GM12878 (cell line): Measurements from ENCODE around the gene FAM47A. TPM values are rescaled to one million over a fixed set of nuclear protein-coding genes. Genes with fewer than 3 reads are reported as not detected.

Source experiments
- ATAC-seq: fragments of 200-7000 bp; cut with Tn5 transposase; 3 replicates; pipeline ENCODE4 v1.9.1; 2020; ENCODE audit warnings: mild to moderate bottlenecking, moderate library complexity
- Bru-seq: library from RNA; stranded (reverse); fragments of 400-500 nt; gene quantifications from one replicate; lab custom pipeline; 2021; lab: Mats Ljungman, UMichigan
- BruChase-seq, 2 experiments: library from RNA; stranded (reverse); fragments of 400-500 nt; gene quantifications; one replicate each; lab custom pipeline; 2021; lab: Mats Ljungman, UMichigan
- BruUV-seq: library from RNA; stranded (reverse); fragments of 400-500 nt; replicated peaks from 2 replicates; lab custom pipeline; 2021; lab: Mats Ljungman, UMichigan
- CTCF ChIA-PET: fragments of 300-600 bp; sonication (Branson Sonifier 250); formaldehyde crosslinking; extraction: SDS; loops from one replicate; lab custom pipeline; 2021; ENCODE audit warnings: inconsistent platforms; lab: Yijun Ruan, JAX
- POLR2A ChIA-PET: fragments of 350-600 bp; formaldehyde crosslinking; extraction: SDS; loops from one replicate; lab custom pipeline; 2021; ENCODE audit warnings: inconsistent platforms; lab: Charles Lee
- RAD21 ChIA-PET: fragments of 300-600 bp; sonication (Branson Sonifier 250); formaldehyde crosslinking; loops from one replicate; lab custom pipeline; 2023; ENCODE audit warnings: antibody characterized with exemption; ENCODE audit not compliant: unreplicated experiment; lab: Charles Lee
- SMC1A ChIA-PET: fragments of 300-600 bp; sonication (Branson Sonifier 250); formaldehyde crosslinking; loops from one replicate; lab custom pipeline; 2023; ENCODE audit not compliant: unreplicated experiment, uncharacterized antibody; lab: Charles Lee
- DNase-seq: peaks from one replicate; pipeline ENCODE4 v3.0.0-alpha.2; 2011; ENCODE audit warnings: low read depth, low spot score
- FAIRE-seq: peaks from 3 replicates; lab custom pipeline; 2011; peaks lifted over from hg19 to GRCh38; lab: Jason Lieb, UNC
- H2AFZ ChIP-seq: 2 replicates; pipeline ENCODE4 v1.6.0; 2011; ENCODE audit warnings: low read depth, low read length, control low read depth; ENCODE audit not compliant: control insufficient read depth
- H3K27ac ChIP-seq: 2 replicates; pipeline ENCODE4 v1.5.1; 2011; ENCODE audit warnings: control low read depth; ENCODE audit not compliant: control insufficient read depth, insufficient read depth
- H3K27me3 ChIP-seq, 2 experiments: replicated peaks in 1 of 2; 2 replicates each; pipeline versions ENCODE4 v1.6.0 to v1.6.1; 2011; ENCODE audit warnings: low read length in 1 of 2; ENCODE audit not compliant: control insufficient read depth in 2 of 2, insufficient read depth in 2 of 2
- H3K36me3 ChIP-seq, 2 experiments: 2 replicates each; pipeline ENCODE4 v1.5.1; 2011; ENCODE audit warnings: low read length in 1 of 2; ENCODE audit not compliant: control insufficient read depth in 2 of 2, insufficient read depth in 2 of 2
- H3K4me1 ChIP-seq: 2 replicates; pipeline ENCODE4 v1.6.1; 2011; ENCODE audit warnings: mild to moderate bottlenecking, low read length, moderate library complexity, mixed read lengths; ENCODE audit not compliant: control insufficient read depth, insufficient read depth
- H3K4me2 ChIP-seq: 2 replicates; pipeline ENCODE4 v1.6.0; 2011; ENCODE audit warnings: control low read depth; ENCODE audit not compliant: control insufficient read depth, insufficient read depth
- H3K4me3 ChIP-seq: fragments of 200-600 bp; sonication (generic); 2 replicates; pipeline ENCODE4 v1.5.1; 2016
- H3K79me2 ChIP-seq: 2 replicates; pipeline ENCODE4 v1.6.0; 2011; ENCODE audit warnings: low read length; ENCODE audit not compliant: control insufficient read depth, insufficient read depth
- H3K9ac ChIP-seq: 2 replicates; pipeline ENCODE4 v1.8.0; 2011; ENCODE audit warnings: low read length, control low read depth, mixed read lengths; ENCODE audit not compliant: control insufficient read depth, insufficient read depth
- H3K9me3 ChIP-seq: replicated peaks from 3 replicates; pipeline ENCODE4 v1.5.1; 2011; ENCODE audit warnings: mild to moderate bottlenecking, low read length; ENCODE audit not compliant: control insufficient read depth, insufficient read depth
- H4K20me1 ChIP-seq: 2 replicates; pipeline ENCODE4 v1.6.0; 2011; ENCODE audit not compliant: control insufficient read depth, insufficient read depth
- BHLHE40 ChIP-seq, 2 experiments: fragments of 450-650 bp in 1 of 2; IDR thresholded peaks; 2 replicates each; pipeline ENCODE4 v1.6.1; 2011 to 2017; ENCODE audit warnings: low read depth in 2 of 2, borderline replicate concordance in 1 of 2, improper control_type of control experiment in 1 of 2, low read length in 1 of 2, mild to moderate bottlenecking in 1 of 2
- EZH2 ChIP-seq: IDR thresholded peaks from 2 replicates; pipeline ENCODE4 v1.6.1; 2012; ENCODE audit warnings: low read depth, mild to moderate bottlenecking, control low read depth, inconsistent platforms, low read length, borderline replicate concordance; ENCODE audit not compliant: control insufficient read depth
- HDGF ChIP-seq: fragments of 450-650 bp; IDR thresholded peaks from 2 replicates; pipeline ENCODE4 v1.6.1; 2016; ENCODE audit warnings: antibody characterized with exemption
- NFYB ChIP-seq: IDR thresholded peaks from 2 replicates; pipeline ENCODE4 v1.6.1; 2011; ENCODE audit warnings: low read depth, mild to moderate bottlenecking, low read length, improper control_type of control experiment, moderate library complexity; ENCODE audit not compliant: insufficient read depth
- NR2C2 ChIP-seq: IDR thresholded peaks from 2 replicates; pipeline ENCODE4 v1.6.1; 2011; ENCODE audit warnings: borderline replicate concordance, low read depth; ENCODE audit not compliant: control insufficient read depth, insufficient read length
- RUNX3 ChIP-seq: IDR thresholded peaks from 2 replicates; pipeline ENCODE4 v1.6.1; 2012; ENCODE audit warnings: low read length, inconsistent platforms
- SPI1 ChIP-seq: IDR thresholded peaks from 2 replicates; pipeline ENCODE4 v1.6.1; 2011; ENCODE audit warnings: low read depth, mild to moderate bottlenecking, low read length, moderate library complexity, borderline replicate concordance; ENCODE audit not compliant: insufficient read depth
- WGBS: methylation state at CpG from one replicate; pipeline ENCODE4 v1.1.6; 2016; ENCODE audit warnings: low lambda C conversion rate; ENCODE audit not compliant: insufficient replicate concordance, insufficient coverage; ENCODE audit errors: missing lambda C conversion rate; 5-methylcytosine and 5-hydroxymethylcytosine counted together
- in situ Hi-C: fragments of 300-500 bp; cut with MboI; formaldehyde crosslinking; loops from 9 replicates; pipeline ENCODE4 v1.14.3; 2018; ENCODE audit warnings: mixed read lengths
- intact Hi-C: fragments of 100-400 bp; cut with micrococcal nuclease; formaldehyde crosslinking; loops from one replicate; pipeline ENCODE4 v1.14.2; 2022; ENCODE audit not compliant: unreplicated experiment
- long read RNA-seq, 2 experiments: library from polyadenylated mRNA; unstranded; transcript quantifications; one replicate each; pipeline ENCODE4 v2.0.0, GENCODE V29; 2019 to 2020
- polyA minus RNA-seq, 3 experiments: library from RNA; depleted of rRNA, polyadenylated mRNA; stranded (reverse); fragments of >200 nt; gene quantifications; 2 replicates each; pipeline ENCODE4 v1.2.3, GENCODE V29; 2011
- polyA plus RNA-seq, 11 experiments: library from polyadenylated mRNA; depleted of rRNA in 4 of 11; unstranded in 6 of 11; stranded (reverse) in 5 of 11; fragments of >200 nt; fragmentation: Nextera tagmentation in 4 of 11; fragmentation: Illumina TruSeq in 1 of 11; extraction: Ambion mirVana in 4 of 11; extraction: Trizol in 1 of 11; gene quantifications; 1 replicate in 1 of 11; 2 replicates in 10 of 11; pipeline versions ENCODE4 v1.2.1 to v1.2.3, GENCODE V29; 2011 to 2016; ENCODE audit warnings: inconsistent platforms in 2 of 11, missing spikeins in 2 of 11, low read depth in 1 of 11
- total RNA-seq, 4 experiments: library from RNA; depleted of rRNA in 3 of 4; stranded (reverse); fragments of >200 nt in 3 of 4; fragmentation: Illumina TruSeq in 1 of 4; extraction: Trizol in 1 of 4; gene quantifications; 2 replicates each; pipeline versions ENCODE4 v1.2.1 to v1.2.3, GENCODE V29; 2013 to 2021
- TF ChIP-seq, protein P1 (sequence below): IDR thresholded peaks from 2 replicates; pipeline ENCODE4 v1.6.1; 2012; ENCODE audit warnings: mild to moderate bottlenecking, low read depth, low read length
- TF ChIP-seq, protein P2 (sequence below): fragments of 450-650 bp; IDR thresholded peaks from 2 replicates; pipeline ENCODE4 v1.6.1; 2017; ENCODE audit warnings: mild to moderate bottlenecking, moderate library complexity

Gene FAM47A
- not detected in 2 replicates for total RNA-seq (2013; cell fraction: nucleolus; rRNA removed)
- total RNA-seq (2014; rRNA removed), result not detected in 2 replicates
- not detected in 2 replicates for total RNA-seq (2014; rRNA removed; fragmentation: Illumina TruSeq; extraction: Trizol)
- not detected in 2 replicates for total RNA-seq (2021)
- polyA plus RNA-seq (2011; ENCODE audit: low read depth), result not detected
- not detected in 2 replicates for polyA plus RNA-seq (2011; rRNA removed)
- polyA plus RNA-seq (2011; cell fraction: cytosol; rRNA removed), result not detected in 2 replicates
- not detected in 2 replicates for polyA plus RNA-seq (2011; cell fraction: nucleus; rRNA removed)
- not detected in 2 replicates for polyA plus RNA-seq (2012)
- not detected in 2 replicates for polyA plus RNA-seq (2014; fragmentation: Illumina TruSeq; extraction: Trizol)
- polyA plus RNA-seq (2014; fragmentation: Nextera tagmentation; extraction: Ambion mirVana), result not detected
- polyA plus RNA-seq (2014; rRNA removed), result not detected in 2 replicates
- polyA plus RNA-seq (2016; fragmentation: Nextera tagmentation; extraction: Ambion mirVana), result not detected
- not detected in 2 replicates for polyA minus RNA-seq (2011; rRNA and poly(A)+ RNA removed)
- not detected in 2 replicates for polyA minus RNA-seq (2011; cell fraction: cytosol; rRNA and poly(A)+ RNA removed)
- not detected in 2 replicates for polyA minus RNA-seq (2011; cell fraction: nucleus; rRNA and poly(A)+ RNA removed)
- Bru-seq, nascent RNA, result not detected
- BruChase-seq, experiment 1, labeled RNA remaining after a 6-hour chase, result not detected
- BruChase-seq, experiment 2, labeled RNA remaining after a 2-hour chase, result not detected
- long read RNA-seq, experiment 1, result 0 reads
- long read RNA-seq, experiment 2, result 0 reads

DNA sequence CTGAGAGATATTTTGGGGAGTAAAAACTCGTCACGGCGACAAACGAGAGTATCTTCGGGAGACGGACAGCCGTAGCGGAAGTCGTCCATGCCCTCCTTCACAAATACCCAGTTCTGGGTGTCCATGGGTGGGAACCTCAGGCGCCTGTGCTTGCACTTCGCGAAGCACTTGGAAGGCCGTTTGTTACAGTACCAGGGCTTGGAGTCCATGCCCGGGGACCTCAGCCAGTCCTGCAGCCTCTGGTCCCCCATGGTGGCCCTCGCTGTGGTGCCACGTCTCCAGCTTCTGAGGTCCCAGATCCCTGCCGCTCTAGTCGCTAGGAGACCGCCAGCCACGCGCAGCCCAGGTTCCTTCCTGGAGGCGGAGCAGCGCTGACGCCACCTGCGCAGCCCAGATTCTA, at the start of gene FAM47A:
TSS of gene FAM47A (minus strand) at position 287 of the 400 bp plus-strand sequence. CDS start at position 251, 36 bp downstream.
- Histone ChIP-seq H3K27ac (no peak within 1 kb of the TSS), H3K36me3 (no peaks in the 10 kb centered on the region), H3K4me2 (no peak within 1 kb of the TSS), H4K20me1 (no peaks in the 10 kb centered on the region), H3K4me3 (no peak within 1 kb of the TSS), H3K9me3 (no peaks in the 10 kb centered on the region), H3K27me3 (no peaks in the 10 kb centered on the region), H3K79me2 (no peaks in the 10 kb centered on the region), H3K9ac (no peak within 1 kb of the TSS), H2AFZ (no peak within 1 kb of the TSS), H3K4me1 (no peaks in the 10 kb centered on the region)
- RAD21 ChIA-PET, result no interaction called here
- DNase-seq, result no peak
- 64% methylated on average over 25 of the region's 25 CpGs for WGBS
- POLR2A ChIA-PET, result no interaction called here
- SMC1A ChIA-PET, result no interaction called here
- FAIRE-seq, result no peak
- no TSS peak for BruUV-seq
- TF ChIP-seq NR2C2 (no peak), HDGF (no peak), NFYB (no peak), SPI1 (no peak), BHLHE40 (IDR thresholded peaks at IDR 0.05; ENCODE audit: borderline replicate concordance in 1 of 2, low read depth in 2 of 2, low read length in 1 of 2) (no peak), EZH2 (no peak), RUNX3 (no peak)
- TF ChIP-seq, protein P1, sequence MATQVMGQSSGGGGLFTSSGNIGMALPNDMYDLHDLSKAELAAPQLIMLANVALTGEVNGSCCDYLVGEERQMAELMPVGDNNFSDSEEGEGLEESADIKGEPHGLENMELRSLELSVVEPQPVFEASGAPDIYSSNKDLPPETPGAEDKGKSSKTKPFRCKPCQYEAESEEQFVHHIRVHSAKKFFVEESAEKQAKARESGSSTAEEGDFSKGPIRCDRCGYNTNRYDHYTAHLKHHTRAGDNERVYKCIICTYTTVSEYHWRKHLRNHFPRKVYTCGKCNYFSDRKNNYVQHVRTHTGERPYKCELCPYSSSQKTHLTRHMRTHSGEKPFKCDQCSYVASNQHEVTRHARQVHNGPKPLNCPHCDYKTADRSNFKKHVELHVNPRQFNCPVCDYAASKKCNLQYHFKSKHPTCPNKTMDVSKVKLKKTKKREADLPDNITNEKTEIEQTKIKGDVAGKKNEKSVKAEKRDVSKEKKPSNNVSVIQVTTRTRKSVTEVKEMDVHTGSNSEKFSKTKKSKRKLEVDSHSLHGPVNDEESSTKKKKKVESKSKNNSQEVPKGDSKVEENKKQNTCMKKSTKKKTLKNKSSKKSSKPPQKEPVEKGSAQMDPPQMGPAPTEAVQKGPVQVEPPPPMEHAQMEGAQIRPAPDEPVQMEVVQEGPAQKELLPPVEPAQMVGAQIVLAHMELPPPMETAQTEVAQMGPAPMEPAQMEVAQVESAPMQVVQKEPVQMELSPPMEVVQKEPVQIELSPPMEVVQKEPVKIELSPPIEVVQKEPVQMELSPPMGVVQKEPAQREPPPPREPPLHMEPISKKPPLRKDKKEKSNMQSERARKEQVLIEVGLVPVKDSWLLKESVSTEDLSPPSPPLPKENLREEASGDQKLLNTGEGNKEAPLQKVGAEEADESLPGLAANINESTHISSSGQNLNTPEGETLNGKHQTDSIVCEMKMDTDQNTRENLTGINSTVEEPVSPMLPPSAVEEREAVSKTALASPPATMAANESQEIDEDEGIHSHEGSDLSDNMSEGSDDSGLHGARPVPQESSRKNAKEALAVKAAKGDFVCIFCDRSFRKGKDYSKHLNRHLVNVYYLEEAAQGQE, result no peak
- TF ChIP-seq, protein P2, sequence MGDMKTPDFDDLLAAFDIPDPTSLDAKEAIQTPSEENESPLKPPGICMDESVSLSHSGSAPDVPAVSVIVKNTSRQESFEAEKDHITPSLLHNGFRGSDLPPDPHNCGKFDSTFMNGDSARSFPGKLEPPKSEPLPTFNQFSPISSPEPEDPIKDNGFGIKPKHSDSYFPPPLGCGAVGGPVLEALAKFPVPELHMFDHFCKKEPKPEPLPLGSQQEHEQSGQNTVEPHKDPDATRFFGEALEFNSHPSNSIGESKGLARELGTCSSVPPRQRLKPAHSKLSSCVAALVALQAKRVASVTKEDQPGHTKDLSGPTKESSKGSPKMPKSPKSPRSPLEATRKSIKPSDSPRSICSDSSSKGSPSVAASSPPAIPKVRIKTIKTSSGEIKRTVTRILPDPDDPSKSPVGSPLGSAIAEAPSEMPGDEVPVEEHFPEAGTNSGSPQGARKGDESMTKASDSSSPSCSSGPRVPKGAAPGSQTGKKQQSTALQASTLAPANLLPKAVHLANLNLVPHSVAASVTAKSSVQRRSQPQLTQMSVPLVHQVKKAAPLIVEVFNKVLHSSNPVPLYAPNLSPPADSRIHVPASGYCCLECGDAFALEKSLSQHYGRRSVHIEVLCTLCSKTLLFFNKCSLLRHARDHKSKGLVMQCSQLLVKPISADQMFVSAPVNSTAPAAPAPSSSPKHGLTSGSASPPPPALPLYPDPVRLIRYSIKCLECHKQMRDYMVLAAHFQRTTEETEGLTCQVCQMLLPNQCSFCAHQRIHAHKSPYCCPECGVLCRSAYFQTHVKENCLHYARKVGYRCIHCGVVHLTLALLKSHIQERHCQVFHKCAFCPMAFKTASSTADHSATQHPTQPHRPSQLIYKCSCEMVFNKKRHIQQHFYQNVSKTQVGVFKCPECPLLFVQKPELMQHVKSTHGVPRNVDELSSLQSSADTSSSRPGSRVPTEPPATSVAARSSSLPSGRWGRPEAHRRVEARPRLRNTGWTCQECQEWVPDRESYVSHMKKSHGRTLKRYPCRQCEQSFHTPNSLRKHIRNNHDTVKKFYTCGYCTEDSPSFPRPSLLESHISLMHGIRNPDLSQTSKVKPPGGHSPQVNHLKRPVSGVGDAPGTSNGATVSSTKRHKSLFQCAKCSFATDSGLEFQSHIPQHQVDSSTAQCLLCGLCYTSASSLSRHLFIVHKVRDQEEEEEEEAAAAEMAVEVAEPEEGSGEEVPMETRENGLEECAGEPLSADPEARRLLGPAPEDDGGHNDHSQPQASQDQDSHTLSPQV, result no peak
- CTCF ChIA-PET, result no interaction called here
- in situ Hi-C loops (no loop called here), intact Hi-C loops (no loop called here)
- no peak for ATAC-seq
